PFSK-1 (cell line): ENCODE results near the gene STX5.

Experiments
- FOXP2 ChIP-seq: optimal IDR thresholded peaks from 2 replicates; pipeline ENCODE3; 2011; ENCODE audit warnings: borderline replicate concordance, control low read depth, inconsistent platforms; ENCODE audit not compliant: insufficient read depth; ENCODE audit errors: extremely low read length, extremely low read depth
- POLR2AphosphoS5 ChIP-seq: IDR thresholded peaks from 2 replicates; pipeline ENCODE4 v1.6.1; 2012; ENCODE audit warnings: low read depth, mild to moderate bottlenecking, control low read depth, low read length, moderate library complexity
- REST ChIP-seq, 2 experiments: IDR thresholded peaks; 2 replicates each; pipeline versions ENCODE4 v1.6.1 to v1.8.0; 2011 to 2012; ENCODE audit warnings: low read depth in 2 of 2, low read length in 2 of 2, control low read depth in 1 of 2, inconsistent platforms in 1 of 2, mild to moderate bottlenecking in 1 of 2, moderate library complexity in 1 of 2; ENCODE audit not compliant: insufficient read depth in 1 of 2
- SIN3A ChIP-seq: IDR thresholded peaks from 2 replicates; pipeline ENCODE4 v1.6.1; 2012; ENCODE audit warnings: mild to moderate bottlenecking, low read length, moderate library complexity, borderline replicate concordance; ENCODE audit not compliant: insufficient read depth
- TAF1 ChIP-seq: IDR thresholded peaks from 2 replicates; pipeline ENCODE4 v1.6.1; 2012; ENCODE audit warnings: low read length, control low read depth, borderline replicate concordance; ENCODE audit not compliant: insufficient read depth

The STX5 gene

GRCh38 chr11:62851807-62852522 is 20.1 kb upstream of the STX5 start:
- peak; percentile 68 for TF ChIP-seq POLR2AphosphoS5
- TF ChIP-seq FOXP2: no peak

- TF ChIP-seq FOXP2 (no peak), SIN3A (peak; percentile 93; the same call in 1 of the 2 replicates), POLR2AphosphoS5 (peak; percentile 74; the same call in 1 of the 2 replicates), TAF1 (no peak), REST (IDR thresholded peaks at IDR 0.05; ENCODE audit: insufficient read depth in 1 of 2, low read depth in 2 of 2, low read length in 2 of 2) (0 out of 4 replicates have a peak, but pooled peaks of 1 of the 2 experiments have one; percentile 5)
These were observed 19.3 kb upstream of the STX5 start for GRCh38 chr11:62850911-62851806.

DNA sequence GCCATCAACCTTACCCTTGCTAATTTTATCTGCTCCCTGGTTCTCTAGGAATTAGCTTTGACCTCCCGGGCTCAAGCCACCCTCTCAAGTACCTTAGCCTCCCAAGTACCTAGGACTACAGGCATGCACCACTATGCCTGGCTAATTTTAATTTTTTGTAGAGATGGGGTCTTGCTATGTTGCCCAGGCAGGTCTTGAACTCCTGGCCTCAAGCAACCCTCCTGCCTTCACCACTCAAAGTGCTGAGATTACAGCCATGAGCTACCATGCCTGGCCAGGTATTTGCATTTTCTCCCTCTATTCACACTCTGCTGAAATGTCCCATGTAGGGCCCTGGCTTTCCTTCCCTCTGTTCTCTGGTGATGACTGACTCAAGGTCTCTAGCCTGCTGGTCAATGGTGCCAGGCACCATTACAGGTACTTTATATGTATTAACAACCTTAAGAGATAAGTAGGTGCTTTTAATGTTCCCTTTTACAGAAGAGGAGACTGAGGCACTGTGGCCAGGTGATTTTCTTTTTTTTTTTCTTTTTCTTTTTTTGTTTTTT is 16.0 kb upstream of the STX5 start:
- TF ChIP-seq FOXP2 (no peak), POLR2AphosphoS5 (no peak), SIN3A (no peak), TAF1 (no peak), REST (IDR thresholded peaks at IDR 0.05; ENCODE audit: insufficient read depth in 1 of 2, low read depth in 2 of 2, low read length in 2 of 2) (no peak)

DNA sequence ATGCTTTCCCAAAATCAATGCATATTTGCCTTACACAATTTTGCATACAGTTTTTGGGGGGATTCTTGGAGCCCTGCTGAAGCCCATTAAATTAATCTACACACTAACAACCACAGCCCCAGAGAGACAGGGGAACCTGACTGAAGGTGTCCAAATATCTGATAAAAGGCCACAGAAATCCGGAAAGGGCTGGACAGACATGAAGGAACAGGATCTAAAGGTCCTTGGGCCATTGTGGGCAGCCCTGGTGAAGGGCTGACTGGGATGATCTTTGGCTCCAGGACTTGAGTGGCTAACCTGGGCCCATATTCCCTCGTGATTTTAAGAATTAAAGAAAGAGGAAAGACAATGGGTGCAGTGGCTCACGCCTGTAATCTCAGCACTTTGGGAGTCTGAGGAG is 14.3 kb upstream of the STX5 start:
- TF ChIP-seq FOXP2 (no peak), REST (IDR thresholded peaks at IDR 0.05; ENCODE audit: insufficient read depth in 1 of 2, low read depth in 2 of 2, low read length in 2 of 2) (no peak)

DNA sequence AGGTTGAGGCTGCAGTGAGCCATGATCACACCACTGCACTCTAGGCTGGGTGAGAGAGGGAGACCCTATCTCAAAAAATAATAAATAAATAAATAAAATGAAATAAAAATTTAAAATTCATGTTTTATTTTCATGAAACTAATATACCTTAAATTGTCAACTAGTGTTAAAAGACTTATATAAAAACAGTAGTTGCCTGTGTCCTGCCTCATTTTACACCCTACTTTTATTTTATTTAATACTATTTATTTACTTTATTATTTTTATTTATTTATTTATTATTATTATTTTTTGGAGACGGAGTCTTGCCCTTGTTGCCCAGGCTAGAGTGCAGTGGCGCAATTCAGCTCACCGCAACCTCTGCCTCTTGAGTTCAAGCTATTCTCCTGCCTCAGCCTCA is 12.3 kb upstream of the STX5 start:
- TF ChIP-seq SIN3A: no peak
- no peak for TF ChIP-seq REST (IDR thresholded peaks at IDR 0.05; ENCODE audit: insufficient read depth in 1 of 2, low read depth in 2 of 2, low read length in 2 of 2)
- TF ChIP-seq TAF1: no peak
